HG02678 (cell line): ENCODE measurements around the gene BMP7.
"Not testable (repeated sequence)": the region's sequence is repeated elsewhere in the genome, so short reads cannot be mapped to it uniquely, and the experiment has no call there.

ENCODE experiments used
- ATAC-seq: cut with Tn5 transposase; IDR thresholded peaks from one replicate; pipeline ENCODE4 v1.9.1; 2021; ENCODE audit warnings: mild to moderate bottlenecking, moderate library complexity; ENCODE audit not compliant: unreplicated experiment

Gene BMP7

DNA sequence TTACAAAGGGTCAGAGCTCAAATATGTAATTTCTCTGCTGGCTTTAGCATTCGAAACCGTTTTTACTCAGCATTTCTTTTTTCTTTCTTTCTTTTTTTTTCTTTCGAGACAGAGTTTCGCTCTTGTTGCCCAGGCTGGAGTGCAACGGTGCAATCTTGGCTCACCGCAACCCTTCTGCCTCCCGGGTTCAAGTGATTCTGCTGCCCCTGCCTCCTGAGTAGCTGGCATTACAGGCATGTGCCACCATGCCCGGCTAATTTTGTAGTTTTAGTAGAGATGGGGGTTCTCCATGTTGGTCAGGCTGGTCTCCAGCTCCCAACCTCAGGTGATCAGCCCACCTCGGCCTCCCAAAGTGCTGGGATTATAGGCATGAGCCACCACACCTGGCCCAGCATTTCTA is 108.7 kb downstream of the BMP7 start:
- ATAC-seq = not testable (repeated sequence)

GRCh38 chr20:57157106-57157691 is 109.2 kb downstream of the BMP7 start:
- no peak for ATAC-seq

DNA sequence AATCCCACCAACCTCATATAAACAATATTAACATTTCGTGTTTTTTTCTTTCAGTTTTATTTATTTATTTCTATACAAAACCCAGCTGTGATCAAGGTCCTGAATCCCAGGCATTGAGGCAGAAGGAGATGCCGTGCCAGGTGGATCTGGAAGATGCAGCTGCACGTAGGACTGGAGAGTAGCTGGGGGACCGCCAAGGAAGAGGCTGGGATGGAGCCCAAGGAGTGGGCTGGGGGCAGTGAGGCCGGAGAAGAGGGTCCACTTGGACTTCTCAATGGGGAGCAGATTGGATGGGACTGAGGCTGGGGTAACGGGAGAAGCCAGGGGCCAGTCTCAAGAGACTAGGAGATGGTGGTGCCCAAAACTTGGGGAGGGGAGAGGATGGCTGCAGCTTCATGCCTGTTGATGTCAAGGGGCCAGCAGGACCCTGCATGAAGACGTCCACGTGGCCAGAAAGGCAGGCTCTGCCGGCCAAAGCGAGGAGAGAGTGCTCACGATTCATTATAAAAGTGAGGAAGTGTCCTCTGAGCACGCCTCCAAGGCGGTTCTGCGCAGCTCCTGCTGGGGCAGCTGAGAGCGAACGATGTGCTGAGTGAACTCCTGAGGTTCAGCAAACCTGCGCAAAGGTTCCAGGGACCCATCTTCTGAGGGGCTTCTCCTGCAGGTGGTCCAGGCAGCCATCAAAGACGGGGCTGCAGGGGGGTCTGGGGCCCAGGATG is 110.3 kb downstream of the BMP7 start:
- ATAC-seq = no peak

- ATAC-seq = no peak
Measured at GRCh38 chr20:57155415-57155814, 111.0 kb downstream of the BMP7 start.

GRCh38 chr20:57153238-57153905 is 113.1 kb downstream of the BMP7 start:
- no peak for ATAC-seq

GRCh38 chr20:57152557-57152956 is 113.9 kb downstream of the BMP7 start:
- ATAC-seq = no peak

DNA sequence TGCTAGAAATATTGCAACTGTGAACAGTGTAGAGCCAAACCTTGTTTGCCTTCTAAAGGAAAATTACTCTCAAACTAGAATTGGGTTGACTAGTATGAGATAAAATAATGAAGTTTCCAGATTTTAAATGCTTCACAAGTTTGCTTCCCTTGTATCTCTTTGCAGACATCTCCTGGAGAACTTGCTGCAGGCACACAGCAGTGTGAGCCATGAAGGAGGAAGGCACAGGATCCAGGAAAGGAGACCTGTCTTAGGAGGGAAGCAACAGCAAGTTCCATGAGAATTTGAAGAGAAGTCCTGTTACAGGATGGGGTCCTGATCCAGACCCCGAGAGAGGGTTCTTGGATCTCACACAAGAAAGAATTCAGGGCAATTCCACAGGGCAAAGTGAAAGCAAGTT is 115.9 kb downstream of the BMP7 start:
- ATAC-seq = no peak

DNA sequence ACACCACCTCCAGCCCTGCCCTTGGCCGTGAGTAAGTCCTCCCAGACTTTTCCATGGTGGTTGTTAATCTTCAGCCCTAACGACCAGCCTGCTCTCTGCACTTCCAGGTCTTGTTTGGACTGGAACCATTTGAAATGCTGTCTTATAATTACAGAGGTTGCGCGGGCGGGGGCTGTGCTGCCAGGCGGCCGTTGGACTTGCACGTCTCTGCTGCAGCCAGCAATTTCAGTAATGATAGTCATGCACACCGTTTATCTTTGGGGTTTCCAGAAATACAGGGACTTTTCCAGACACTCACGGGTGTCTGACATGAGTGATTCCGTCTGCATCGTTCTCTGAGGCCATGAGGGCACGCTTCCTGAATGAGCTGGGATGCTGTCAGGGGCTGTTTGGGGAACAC is 118.2 kb downstream of the BMP7 start:
- ATAC-seq = no peak

DNA sequence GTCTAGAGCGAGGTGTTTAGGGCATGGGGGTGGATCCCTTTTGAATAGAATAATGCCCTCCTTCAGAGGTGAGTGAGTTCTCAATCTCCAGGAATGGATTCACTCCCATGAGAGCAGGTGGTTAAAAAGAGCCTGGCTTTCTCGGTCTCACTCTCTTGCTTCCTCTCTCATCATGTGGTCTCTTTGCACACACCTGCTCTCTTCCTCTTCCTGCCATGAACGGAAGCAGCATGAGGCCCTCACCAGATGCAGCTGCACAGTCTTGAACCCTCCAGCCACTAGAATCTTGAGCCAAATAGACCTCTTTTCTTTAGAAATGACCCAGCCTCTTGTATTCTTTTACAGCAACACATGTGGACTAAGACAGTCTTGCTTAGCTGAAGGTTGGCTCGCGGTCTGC is 119.3 kb downstream of the BMP7 start:
- no peak for ATAC-seq

DNA sequence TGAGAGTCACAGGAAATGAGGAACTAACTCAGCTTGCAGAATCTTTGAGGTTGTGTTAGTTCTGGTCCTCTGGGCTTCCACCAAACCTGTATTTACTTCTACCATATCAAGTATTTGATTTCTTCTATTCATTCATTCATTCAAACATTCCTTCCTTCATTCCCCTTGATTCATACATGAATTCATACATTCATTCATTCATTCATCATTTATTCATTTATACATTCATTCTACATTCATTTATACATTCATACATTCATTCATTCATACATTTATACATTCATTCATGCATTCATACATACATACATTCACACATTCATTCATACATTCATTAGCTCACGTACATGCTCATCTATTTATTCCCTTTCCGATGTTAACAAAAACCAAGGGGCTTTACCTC is 120.3 kb downstream of the BMP7 start:
- no peak for ATAC-seq

GRCh38 chr20:57145089-57145631 is 121.3 kb downstream of the BMP7 start:
- ATAC-seq = no peak

- ATAC-seq = no peak
Measured at GRCh38 chr20:57143173-57143572, 123.3 kb downstream of the BMP7 start.

DNA sequence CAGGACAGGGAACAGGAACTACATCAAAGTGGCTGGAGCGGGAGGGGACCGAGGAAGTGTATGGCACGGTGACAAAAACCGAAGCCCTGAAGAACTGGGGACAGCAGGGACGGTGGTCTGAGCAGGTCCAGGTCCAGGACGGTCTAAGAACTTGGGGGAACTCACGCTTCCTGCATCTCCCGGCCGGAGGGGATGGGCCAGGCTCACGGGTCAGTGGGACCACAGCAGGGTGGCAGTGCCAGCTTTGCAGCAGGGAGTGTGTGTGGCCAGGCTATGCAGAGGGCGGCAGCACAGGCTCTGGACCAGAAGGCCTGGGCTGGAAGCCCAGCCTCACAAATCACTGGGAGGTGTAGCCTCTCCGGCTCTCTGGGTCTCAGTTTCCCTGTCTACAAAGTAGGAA is 123.8 kb downstream of the BMP7 start:
- ATAC-seq = no peak

DNA sequence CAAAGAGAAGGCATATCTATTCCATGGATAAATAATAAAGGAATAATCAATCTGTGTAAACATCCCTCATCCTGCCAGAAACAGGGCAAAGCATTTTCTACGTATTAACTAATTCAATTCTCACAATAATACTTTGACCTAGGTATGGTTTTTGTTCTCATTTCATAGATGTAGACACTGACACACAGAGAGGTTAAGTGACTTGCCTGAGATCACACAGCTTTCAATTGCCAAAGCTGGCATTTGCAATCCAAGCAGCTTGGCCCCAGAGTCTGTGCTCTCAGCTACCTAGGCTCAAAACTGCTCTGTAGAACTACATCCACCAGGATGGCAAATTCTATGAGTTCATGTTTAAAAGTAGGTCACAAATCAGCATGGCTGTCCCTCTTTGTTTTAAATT is 124.9 kb downstream of the BMP7 start:
- ATAC-seq = no peak

GRCh38 chr20:57140416-57140965 is 126.0 kb downstream of the BMP7 start:
- ATAC-seq = no peak

DNA sequence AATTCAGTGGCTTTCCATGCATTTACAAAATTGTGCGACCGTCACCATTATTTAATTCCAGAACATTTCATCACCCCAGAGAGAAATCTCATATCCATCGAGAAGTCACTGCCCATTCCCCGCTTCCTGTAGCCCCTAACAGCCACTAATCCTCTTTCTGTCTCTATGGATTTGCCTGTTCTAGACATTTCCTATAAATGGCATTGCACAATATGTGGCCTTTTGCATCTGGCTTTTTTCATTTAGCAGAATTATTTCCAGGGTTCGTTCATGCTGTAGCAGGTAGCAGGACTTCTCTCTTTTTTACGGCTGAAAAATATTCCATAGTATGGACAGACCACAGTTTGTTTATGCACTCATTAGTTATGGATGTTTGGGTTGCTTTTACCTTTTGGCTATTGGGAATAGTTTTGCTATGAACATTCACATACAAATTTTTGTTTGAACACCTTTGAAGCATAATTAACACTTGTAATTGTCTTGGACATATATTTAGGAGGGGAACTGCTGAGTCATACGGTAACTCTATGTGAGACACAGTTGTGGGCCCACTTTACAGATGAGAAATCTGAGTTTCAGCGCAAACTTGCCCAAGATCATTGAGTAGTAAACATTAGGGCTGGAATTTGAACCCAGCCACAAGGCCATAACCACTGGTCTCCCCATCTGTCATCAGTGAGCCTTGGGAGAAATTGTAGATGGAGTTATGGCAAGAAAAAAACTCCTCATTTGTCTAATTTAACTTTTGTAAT is 126.9 kb downstream of the BMP7 start:
- no peak for ATAC-seq

GRCh38 chr20:57138198-57138995 is 128.0 kb downstream of the BMP7 start:
- ATAC-seq = no peak

DNA sequence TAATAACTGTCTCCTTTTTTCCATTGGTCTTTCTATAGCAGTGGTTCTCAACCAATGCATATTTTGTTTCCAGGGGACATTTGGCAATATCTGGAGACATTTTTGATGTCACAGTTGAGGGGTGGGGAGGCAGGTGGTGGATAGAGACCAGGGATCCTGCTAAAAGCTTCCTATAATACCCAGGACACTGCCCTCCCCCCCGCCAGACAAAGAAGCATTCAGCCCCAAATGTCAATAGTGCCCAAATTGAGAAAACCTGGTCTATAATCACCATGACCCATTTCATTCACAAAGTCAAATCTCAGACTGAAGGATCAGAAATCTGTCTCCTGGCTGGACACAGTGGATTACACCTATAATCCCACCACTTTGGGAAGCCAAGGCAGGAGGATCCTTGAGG is 128.8 kb downstream of the BMP7 start:
- ATAC-seq = no peak

GRCh38 chr20:57136734-57137133 is 129.7 kb downstream of the BMP7 start:
- ATAC-seq = no peak

- ATAC-seq = no peak
Measured at GRCh38 chr20:57135875-57136274, 130.6 kb downstream of the BMP7 start.
